WI38 (cell line): Measurements from ENCODE around the gene DCLRE1B.

Experiments used
- H3K4me3 ChIP-seq: 2 replicates; pipeline ENCODE4 v1.5.1; 2011; ENCODE audit warnings: low read depth, mild to moderate bottlenecking, control low read depth, low read length
- TF ChIP-seq, protein P1 (sequence below): IDR thresholded peaks from 2 replicates; pipeline ENCODE4 v1.5.1; 2012; ENCODE audit warnings: low read depth, mild to moderate bottlenecking, control low read depth, low read length

The DCLRE1B gene

GRCh38 chr1:113874012-113874879, 30.9 kb upstream of the DCLRE1B start:
- TF ChIP-seq, protein P1, sequence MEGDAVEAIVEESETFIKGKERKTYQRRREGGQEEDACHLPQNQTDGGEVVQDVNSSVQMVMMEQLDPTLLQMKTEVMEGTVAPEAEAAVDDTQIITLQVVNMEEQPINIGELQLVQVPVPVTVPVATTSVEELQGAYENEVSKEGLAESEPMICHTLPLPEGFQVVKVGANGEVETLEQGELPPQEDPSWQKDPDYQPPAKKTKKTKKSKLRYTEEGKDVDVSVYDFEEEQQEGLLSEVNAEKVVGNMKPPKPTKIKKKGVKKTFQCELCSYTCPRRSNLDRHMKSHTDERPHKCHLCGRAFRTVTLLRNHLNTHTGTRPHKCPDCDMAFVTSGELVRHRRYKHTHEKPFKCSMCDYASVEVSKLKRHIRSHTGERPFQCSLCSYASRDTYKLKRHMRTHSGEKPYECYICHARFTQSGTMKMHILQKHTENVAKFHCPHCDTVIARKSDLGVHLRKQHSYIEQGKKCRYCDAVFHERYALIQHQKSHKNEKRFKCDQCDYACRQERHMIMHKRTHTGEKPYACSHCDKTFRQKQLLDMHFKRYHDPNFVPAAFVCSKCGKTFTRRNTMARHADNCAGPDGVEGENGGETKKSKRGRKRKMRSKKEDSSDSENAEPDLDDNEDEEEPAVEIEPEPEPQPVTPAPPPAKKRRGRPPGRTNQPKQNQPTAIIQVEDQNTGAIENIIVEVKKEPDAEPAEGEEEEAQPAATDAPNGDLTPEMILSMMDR, result no peak
- H3K4me3 ChIP-seq, result no peak overlapping the region

DNA sequence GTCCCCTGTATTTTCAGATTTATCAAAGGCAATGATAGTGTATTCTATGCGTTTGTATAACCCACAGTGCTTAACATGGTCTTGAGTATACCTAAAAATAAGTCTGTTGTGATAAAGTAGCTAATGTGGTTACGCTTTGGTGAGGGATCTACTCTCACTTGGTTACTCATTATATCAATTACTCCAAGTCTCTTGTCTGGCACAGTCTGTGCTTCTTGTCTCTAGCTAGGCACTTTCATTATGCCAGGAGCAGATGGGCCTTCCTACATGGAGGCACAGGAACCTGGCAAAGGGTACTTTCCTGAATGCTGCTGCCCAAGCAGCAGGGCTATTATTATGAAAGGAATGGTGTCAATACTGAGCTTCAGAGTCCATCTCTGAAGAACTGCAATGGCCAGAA, 29.4 kb upstream of the DCLRE1B start:
- H3K4me3 ChIP-seq, result no peak overlapping the region
- TF ChIP-seq, protein P1, result no peak

DNA sequence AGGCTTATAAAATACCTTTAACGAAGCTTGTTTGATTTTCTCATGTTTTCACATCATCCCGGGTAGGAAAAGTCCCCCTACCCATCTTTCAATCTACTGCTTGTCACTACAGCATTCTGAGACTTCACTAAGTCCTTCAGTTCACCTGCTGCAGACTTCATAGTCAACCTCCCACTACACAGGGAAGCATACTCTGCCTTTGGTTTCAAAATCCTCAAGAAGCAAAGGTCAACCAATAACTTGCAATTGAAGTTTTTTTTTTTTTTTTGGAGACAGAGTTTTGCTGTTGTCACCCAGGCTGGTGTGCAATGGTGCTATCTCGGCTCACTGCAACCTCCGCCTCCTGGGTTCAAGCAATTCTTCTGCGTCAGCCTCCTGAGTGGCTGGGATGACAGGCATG, 28.9 kb upstream of the DCLRE1B start:
- H3K4me3 ChIP-seq, result no peak overlapping the region
- TF ChIP-seq, protein P1, result no peak

DNA sequence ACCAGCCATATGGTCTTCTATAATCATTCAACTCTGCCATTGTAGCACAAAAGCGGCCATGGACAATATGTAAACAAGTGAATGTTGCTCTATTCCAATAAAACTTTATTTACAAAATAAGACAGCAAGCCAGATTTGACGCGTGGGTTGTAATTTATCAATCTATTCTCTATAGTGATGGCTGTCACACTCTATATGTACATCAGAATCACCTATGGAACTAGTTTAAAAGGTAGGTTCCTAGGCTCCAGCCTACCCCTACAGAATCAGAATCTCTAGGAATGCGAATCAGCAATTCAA, 25.4 kb upstream of the DCLRE1B start:
- no peak overlapping the region for H3K4me3 ChIP-seq
- TF ChIP-seq, protein P1, result no peak

- H3K4me3 ChIP-seq, result no peak overlapping the region
- TF ChIP-seq, protein P1, result no peak
Observed at GRCh38 chr1:113881661-113882060, 23.5 kb upstream of the DCLRE1B start.

- H3K4me3 ChIP-seq, result no peak overlapping the region
- TF ChIP-seq, protein P1, result no peak
Observed at GRCh38 chr1:113886417-113887401, 18.4 kb upstream of the DCLRE1B start.
